Naive B cell (primary cell): ENCODE results near the gene NRIP2. TPM values are rescaled to one million over a fixed set of nuclear protein-coding genes. Genes with fewer than 3 reads are reported as not detected.
"Not testable (repeated sequence)": the region's sequence is repeated elsewhere in the genome, so short reads cannot be mapped to it uniquely, and the experiment has no call there.

ENCODE experiments used
- ATAC-seq, 2 donors: fragments of 150-1000 bp; cut with Tn5 transposase; 2 replicates each; pipeline ENCODE4 v1.10.0; 2021; ENCODE audit warnings: low read depth in 2 of 2, mild to moderate bottlenecking in 2 of 2, moderate library complexity in 2 of 2
- DNase-seq: peaks from one replicate; pipeline ENCODE4 v3.0.0; 2022
- H3K27ac Mint-ChIP-seq, 6 donors: one replicate each; pipeline ENCODE4 v1.8.0; 2020 to 2022; ENCODE audit warnings: mild to moderate bottlenecking in 6 of 6, mixed read lengths in 6 of 6, moderate library complexity in 5 of 6, inconsistent platforms in 2 of 6
- H3K27me3 Mint-ChIP-seq, 3 donors: one replicate each; pipeline ENCODE4 v1.8.0; 2021 to 2022; ENCODE audit warnings: mixed read lengths in 3 of 3, mild to moderate bottlenecking in 1 of 3
- H3K36me3 Mint-ChIP-seq, 2 donors: one replicate each; pipeline ENCODE4 v1.8.0; 2020 to 2022; ENCODE audit warnings: mixed read lengths in 2 of 2, inconsistent platforms in 1 of 2, mild to moderate bottlenecking in 1 of 2
- H3K4me1 Mint-ChIP-seq, 3 donors: one replicate each; pipeline ENCODE4 v1.8.0; 2020 to 2022; ENCODE audit warnings: mixed read lengths in 3 of 3, inconsistent platforms in 1 of 3, mild to moderate bottlenecking in 1 of 3, moderate library complexity in 1 of 3
- H3K4me3 Mint-ChIP-seq, 8 donors: one replicate each; pipeline ENCODE4 v1.8.0; 2020 to 2022; ENCODE audit warnings: mild to moderate bottlenecking in 8 of 8, mixed read lengths in 8 of 8, moderate library complexity in 8 of 8, inconsistent platforms in 2 of 8
- H3K9me3 Mint-ChIP-seq, 7 donors: one replicate each; pipeline ENCODE4 v1.8.0; 2020 to 2022; ENCODE audit warnings: mixed read lengths in 7 of 7, mild to moderate bottlenecking in 5 of 7, inconsistent platforms in 2 of 7, moderate library complexity in 1 of 7
- polyA plus RNA-seq, 6 donors: library from polyadenylated mRNA; unstranded; fragments of 300-500 nt; fragmentation: Illumina TruSeq; gene quantifications; one replicate each; pipeline ENCODE4 v1.2.3, GENCODE V29; 2021; ENCODE audit warnings: low read depth in 6 of 6

The NRIP2 gene
- 1 to 10 TPM in 4 of 6 donors, under 1 TPM in 2; 0.47 to 1.9 (median 1.1) TPM for polyA plus RNA-seq

DNA sequence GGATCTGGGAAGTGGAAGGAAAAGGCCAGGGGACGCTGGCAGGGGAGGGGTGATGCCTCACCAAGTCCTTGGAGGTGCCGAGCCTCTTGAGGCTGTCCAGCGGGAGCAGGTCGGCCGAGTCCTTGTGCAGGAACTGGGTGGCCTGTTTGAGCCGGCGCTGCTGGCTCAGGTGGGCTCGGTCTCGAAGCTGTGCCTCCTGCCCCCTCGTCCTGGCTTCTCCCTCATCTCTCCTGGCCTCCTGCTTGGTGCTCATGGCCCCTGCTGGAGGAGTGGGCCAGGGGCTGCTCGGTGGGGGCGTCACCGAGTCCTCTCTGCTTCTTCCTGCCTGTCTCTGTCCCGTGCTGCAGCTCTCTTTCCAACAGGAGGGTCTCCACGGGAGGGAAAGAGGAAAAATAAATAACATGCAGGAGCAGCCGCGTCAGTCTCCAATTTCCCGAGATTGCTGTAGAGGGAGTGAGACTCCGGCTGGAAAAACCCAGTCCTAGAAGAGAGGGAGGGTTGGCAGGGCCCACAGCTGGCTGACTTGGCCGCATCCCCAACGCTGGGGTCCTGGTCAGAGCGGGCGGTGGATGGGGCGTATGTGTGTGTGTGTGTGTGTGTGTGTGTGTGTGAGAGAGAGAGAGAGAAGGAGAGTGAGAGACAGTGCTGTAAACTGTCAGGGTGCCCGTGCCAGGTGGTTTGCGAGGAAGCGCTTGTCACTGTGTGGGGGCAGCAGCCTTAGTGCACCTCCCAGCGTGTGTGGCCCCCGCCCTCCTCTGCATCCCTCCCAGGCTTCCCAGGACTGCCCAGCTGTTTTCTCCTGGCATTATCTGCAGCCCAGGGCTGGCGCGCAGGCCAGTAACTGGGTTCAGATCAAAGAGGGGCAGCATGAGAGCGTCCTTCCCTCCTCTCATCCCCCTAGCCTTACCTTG lies at the start of gene NRIP2:
Gene NRIP2 (minus strand): TSS at position 455 of the 911 bp plus-strand sequence. CDS start 52 bp downstream, at position 403.
- H3K4me3 Mint-ChIP-seq: no peak within 1 kb of the TSS
- peak within 1 kb of the TSS in 4 of 6 donors; percentile 3 to 97 (median 40) for H3K27ac Mint-ChIP-seq
- no peaks in the 10 kb centered on the region for H3K9me3 Mint-ChIP-seq
- peaks cover 3 to 11% (median 9%) of the 10 kb centered on the region in 3 donors for H3K4me1 Mint-ChIP-seq
- DNase-seq (no peak), ATAC-seq (no peak)
- H3K36me3 Mint-ChIP-seq: peaks cover 12 to 23% of the 10 kb centered on the region in 2 donors
- no peaks in the 10 kb centered on the region for H3K27me3 Mint-ChIP-seq

- H3K9me3 Mint-ChIP-seq: no peaks in the 10 kb centered on the region
- DNase-seq (no peak), ATAC-seq (no peak)
- peak overlapping the region in 1 of 8 donors; percentile 63 for H3K4me3 Mint-ChIP-seq
- no peaks in the 10 kb centered on the region for H3K27me3 Mint-ChIP-seq
- H3K4me1 Mint-ChIP-seq: peaks cover 27 to 33% (median 28%) of the 10 kb centered on the region in 3 donors
- no peak overlapping the region for H3K27ac Mint-ChIP-seq
- H3K36me3 Mint-ChIP-seq: no peaks in the 10 kb centered on the region
Observed at GRCh38 chr12:2879853-2880252, 45.0 kb upstream of the NRIP2 start.

DNA sequence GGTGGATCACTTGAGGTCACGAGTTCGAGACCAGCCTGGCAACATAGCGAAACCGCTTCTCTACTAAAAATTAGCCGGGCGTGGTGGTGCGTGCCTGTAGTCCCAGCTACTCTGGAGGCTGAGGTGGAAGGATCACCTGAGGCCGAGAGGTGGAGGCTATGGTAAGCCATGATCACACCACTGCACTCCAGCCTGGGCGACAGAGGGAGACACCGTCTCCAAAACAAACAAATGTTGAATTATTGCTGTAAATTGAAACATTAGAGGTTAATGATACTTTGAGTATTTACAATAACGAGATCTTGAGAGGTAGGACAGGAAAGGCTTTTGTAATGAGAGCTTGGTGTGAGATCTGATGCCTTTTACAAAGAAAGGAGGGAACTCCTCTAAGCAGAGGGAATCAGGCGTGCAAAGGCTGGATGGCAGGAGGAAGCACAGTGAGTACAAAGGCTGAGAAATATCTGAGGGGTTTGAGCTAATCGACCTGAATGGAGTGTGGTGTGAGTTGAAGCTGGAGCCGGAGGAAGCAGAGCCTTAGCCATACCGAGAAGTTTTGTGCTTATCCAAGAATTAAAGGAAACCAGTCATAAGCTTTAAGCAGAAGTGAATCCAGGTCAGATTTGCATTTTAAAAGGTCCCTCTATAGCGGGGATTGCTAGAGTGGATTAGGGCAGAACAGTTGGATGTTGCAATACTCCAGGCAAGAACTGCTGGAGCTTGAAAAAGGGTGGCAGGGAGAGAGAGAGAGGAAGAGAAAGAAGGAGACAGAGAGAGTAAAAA lies 43.3 kb upstream of the NRIP2 start:
- peak; percentile 71 to 75 for ATAC-seq
- Mint-ChIP-seq H3K4me3 (peak overlapping the region; percentile 86 to 99 (median 95)), H3K4me1 (peaks cover 15 to 28% (median 24%) of the 10 kb centered on the region in 3 donors), H3K9me3 (no peaks in the 10 kb centered on the region), H3K27ac (peak overlapping the region; percentile 64 to 98 (median 96)), H3K36me3 (no peaks in the 10 kb centered on the region), H3K27me3 (no peaks in the 10 kb centered on the region)
- DNase-seq: peak; percentile 53

GRCh38 chr12:2877047-2877952 lies 42.5 kb upstream of the NRIP2 start, which contains the start of the genes FOXM1 and RHNO1:
FOXM1 (minus strand) TSS chr12:2877174; CDS start chr12:2874478, 2,696 bp downstream.
RHNO1 (plus strand) TSS chr12:2877223; CDS start chr12:2885367, 8,144 bp downstream.
- H3K27ac Mint-ChIP-seq: peak within 1 kb of the TSS; percentile 85 to 98 (median 96)
- no peaks in the 10 kb centered on the region for H3K27me3 Mint-ChIP-seq
- peaks cover 15 to 28% (median 24%) of the 10 kb centered on the region in 3 donors for H3K4me1 Mint-ChIP-seq
- H3K4me3 Mint-ChIP-seq: peak within 1 kb of the TSS; percentile 86 to 99 (median 95)
- peak; percentile 77 to 80 for ATAC-seq
- peak; percentile 85 for DNase-seq
- H3K9me3 Mint-ChIP-seq: no peaks in the 10 kb centered on the region
- no peaks in the 10 kb centered on the region for H3K36me3 Mint-ChIP-seq

DNA sequence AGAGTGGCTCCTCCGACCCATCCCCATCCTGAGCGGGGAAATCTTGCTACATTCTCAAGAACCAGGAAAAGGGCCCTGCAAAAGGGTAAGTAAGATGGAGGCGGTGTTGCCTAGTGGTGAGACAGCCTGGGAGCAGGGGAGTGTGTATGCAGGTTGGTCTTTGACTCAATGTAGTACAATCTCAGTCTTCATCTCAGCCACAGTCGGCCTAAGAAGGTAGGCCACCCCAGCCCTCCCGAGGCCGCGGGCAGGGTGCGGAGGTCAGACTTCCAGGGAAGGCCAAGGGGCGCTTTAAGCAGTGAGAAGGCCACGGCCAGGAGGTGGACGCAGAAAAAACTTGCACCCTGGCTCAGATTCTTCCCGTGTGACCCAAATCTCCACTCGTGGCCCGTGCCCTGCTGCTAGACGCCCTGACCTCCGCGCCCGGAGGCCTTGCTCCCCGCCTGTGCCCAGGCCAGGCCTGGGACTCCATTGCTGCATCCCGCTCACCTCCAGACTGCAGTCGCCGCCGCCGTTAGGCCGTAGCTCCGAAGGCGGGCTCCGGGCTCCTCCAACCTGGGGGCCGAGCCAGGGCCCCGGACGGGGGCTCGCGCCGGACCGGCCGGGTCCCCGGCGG lies 41.7 kb upstream of the NRIP2 start:
- peaks cover 15 to 28% (median 20%) of the 10 kb centered on the region in 3 donors for H3K4me1 Mint-ChIP-seq
- H3K27me3 Mint-ChIP-seq: no peaks in the 10 kb centered on the region
- H3K36me3 Mint-ChIP-seq: no peaks in the 10 kb centered on the region
- no peak for DNase-seq
- H3K4me3 Mint-ChIP-seq: peak overlapping the region; percentile 44 to 94 (median 88)
- no peaks in the 10 kb centered on the region for H3K9me3 Mint-ChIP-seq
- peak; percentile 28 to 32 for ATAC-seq
- H3K27ac Mint-ChIP-seq: peak overlapping the region in 5 of 6 donors; percentile 84 to 95 (median 86)

DNA sequence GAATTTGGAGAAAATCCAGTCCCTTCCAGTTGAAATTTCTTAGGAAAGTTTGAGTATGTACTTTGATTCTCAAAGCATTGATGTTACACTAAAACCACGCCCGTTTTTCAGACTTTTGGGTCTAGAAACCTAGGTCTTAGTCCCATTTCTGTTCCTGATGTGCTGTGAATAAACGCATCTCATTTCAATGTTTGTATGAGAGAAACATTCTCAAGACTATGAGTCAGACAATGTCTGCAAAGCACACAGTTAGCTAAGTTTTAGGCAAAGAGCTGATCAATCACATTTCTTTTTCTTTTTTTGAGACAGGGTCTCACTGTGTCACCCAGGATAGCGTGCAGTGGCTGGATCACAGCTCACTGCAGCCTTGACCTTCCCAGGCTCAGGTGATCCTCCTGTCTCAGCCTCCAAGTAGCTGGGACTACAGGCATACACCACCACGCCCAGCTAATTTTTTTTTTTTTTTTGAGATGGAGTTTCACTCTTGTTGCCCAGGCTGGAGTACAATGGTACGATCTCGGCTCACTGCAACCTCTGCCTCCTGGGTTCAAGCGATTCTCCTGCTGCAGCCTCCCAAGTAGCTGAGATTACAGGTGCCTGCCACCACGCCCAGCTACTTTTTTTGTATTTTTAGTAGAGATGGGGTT lies 34.3 kb upstream of the NRIP2 start:
- not testable (repeated sequence) for H3K9me3 Mint-ChIP-seq, H3K4me3 Mint-ChIP-seq, H3K27me3 Mint-ChIP-seq, H3K4me1 Mint-ChIP-seq, H3K36me3 Mint-ChIP-seq, DNase-seq, H3K27ac Mint-ChIP-seq, ATAC-seq

GRCh38 chr12:2864198-2864597 lies 29.4 kb upstream of the NRIP2 start:
- ATAC-seq (no peak), DNase-seq (no peak)
- no peaks in the 10 kb centered on the region for H3K4me1 Mint-ChIP-seq
- H3K36me3 Mint-ChIP-seq: no peaks in the 10 kb centered on the region
- peak overlapping the region in 2 of 6 donors; percentile 3 to 93 for H3K27ac Mint-ChIP-seq
- no peaks in the 10 kb centered on the region for H3K27me3 Mint-ChIP-seq
- H3K4me3 Mint-ChIP-seq: no peak overlapping the region
- H3K9me3 Mint-ChIP-seq: no peaks in the 10 kb centered on the region

- H3K4me3 Mint-ChIP-seq, ATAC-seq, H3K9me3 Mint-ChIP-seq, H3K4me1 Mint-ChIP-seq, H3K36me3 Mint-ChIP-seq, DNase-seq, H3K27me3 Mint-ChIP-seq: not testable (repeated sequence)
- H3K27ac Mint-ChIP-seq: peak overlapping the region in 1 of 6 donors; percentile 78
Observed at GRCh38 chr12:2863402-2863801, 28.6 kb upstream of the NRIP2 start.

DNA sequence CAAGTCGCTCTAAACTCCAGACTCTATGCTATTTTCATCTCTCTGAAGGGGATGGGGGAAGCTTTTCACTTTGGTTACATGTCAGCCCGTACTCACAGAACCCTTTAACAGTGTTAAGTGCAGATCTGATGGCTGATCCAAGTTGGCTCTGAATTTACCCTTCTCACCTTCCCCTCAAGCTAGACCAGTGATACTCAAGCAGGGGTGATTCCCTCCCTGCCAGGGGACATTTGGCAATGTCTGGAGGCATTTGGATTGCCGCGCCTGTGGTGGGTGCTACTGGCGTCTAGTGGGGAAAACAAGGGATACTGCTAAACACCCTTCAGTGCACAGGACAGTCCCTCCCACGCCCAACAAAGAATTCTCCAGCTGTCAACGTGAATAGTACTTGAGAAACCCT lies 28.0 kb upstream of the NRIP2 start:
- Mint-ChIP-seq H3K27me3 (no peaks in the 10 kb centered on the region), H3K9me3 (no peaks in the 10 kb centered on the region), H3K4me1 (no peaks in the 10 kb centered on the region), H3K36me3 (no peaks in the 10 kb centered on the region), H3K4me3 (no peak overlapping the region), H3K27ac (no peak overlapping the region)
- ATAC-seq: no peak
- DNase-seq: no peak

DNA sequence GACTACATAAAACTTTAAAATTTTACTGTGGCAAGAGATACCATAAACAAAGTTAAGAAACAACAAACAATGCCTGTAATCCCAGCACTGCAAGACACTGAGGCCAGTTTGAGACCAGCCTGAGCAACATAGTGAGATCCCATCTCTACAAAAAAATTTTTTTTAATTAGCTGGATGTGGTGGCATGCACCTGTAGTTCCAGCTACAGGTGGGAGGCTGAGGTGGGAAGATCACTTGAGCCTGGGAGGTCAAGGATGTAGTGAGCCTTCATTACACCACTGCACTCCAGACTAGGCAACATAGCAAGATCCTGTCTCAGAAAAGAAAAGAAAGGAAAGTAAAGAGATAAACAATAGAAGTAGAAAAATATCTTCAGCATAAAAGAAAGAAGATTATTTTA lies 25.3 kb upstream of the NRIP2 start:
- DNase-seq: no peak
- ATAC-seq: no peak
- no peaks in the 10 kb centered on the region for H3K9me3 Mint-ChIP-seq
- peak overlapping the region in 1 of 6 donors; percentile 81 for H3K27ac Mint-ChIP-seq
- H3K4me3 Mint-ChIP-seq: no peak overlapping the region
- H3K4me1 Mint-ChIP-seq: peaks cover 0 to 4% (median 0%) of the 10 kb centered on the region in 3 donors
- H3K27me3 Mint-ChIP-seq: no peaks in the 10 kb centered on the region
- H3K36me3 Mint-ChIP-seq: no peaks in the 10 kb centered on the region

GRCh38 chr12:2858944-2859421 lies 24.1 kb upstream of the NRIP2 start:
- DNase-seq (no peak), ATAC-seq (no peak)
- Mint-ChIP-seq H3K27ac (peak overlapping the region in 1 of 6 donors; percentile 14), H3K4me1 (peaks cover 0 to 4% (median 0%) of the 10 kb centered on the region in 3 donors), H3K36me3 (no peaks in the 10 kb centered on the region), H3K4me3 (no peak overlapping the region), H3K9me3 (no peaks in the 10 kb centered on the region), H3K27me3 (no peaks in the 10 kb centered on the region)

DNA sequence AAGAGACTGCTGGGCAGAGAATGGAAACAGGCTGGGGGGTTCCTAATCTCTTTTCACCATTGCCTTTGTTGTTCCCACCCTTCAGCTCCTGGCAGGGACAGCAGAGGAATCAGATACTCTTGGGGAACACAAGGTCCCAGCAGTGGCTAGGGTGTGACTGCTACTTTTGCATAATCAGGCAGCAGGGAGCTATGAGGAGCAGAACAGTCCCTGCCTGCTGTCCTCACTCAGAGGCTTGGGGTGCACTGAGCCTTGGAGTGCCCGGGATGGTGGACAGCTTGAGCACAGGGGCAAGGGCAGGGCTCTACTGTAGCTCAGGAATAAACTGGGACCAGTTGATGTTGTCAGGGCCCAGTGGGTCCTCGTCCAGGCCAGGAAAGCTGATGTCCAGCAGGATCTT lies 23.5 kb upstream of the NRIP2 start:
- Mint-ChIP-seq H3K4me3 (no peak overlapping the region), H3K27me3 (no peaks in the 10 kb centered on the region), H3K9me3 (no peaks in the 10 kb centered on the region), H3K36me3 (no peaks in the 10 kb centered on the region), H3K27ac (no peak overlapping the region), H3K4me1 (peaks cover 0 to 4% (median 4%) of the 10 kb centered on the region in 3 donors)
- no peak for ATAC-seq
- DNase-seq: no peak
